Liver (tissue), 9 donors: ENCODE measurements around the gene ZFP92. TPM values are rescaled to one million over a fixed set of nuclear protein-coding genes. Genes with fewer than 3 reads are reported as not detected.

ENCODE experiments used
- DNase-seq: peaks from one replicate; pipeline ENCODE4 v3.0.0-alpha.2; 2017; ENCODE audit warnings: low spot score
- H3K27ac ChIP-seq, 2 donors: one replicate each; pipeline ENCODE4 v1.7.0; 2013; ENCODE audit warnings: inconsistent platforms in 2 of 2, low read length in 2 of 2, control low read depth in 1 of 2, low read depth in 1 of 2, mild to moderate bottlenecking in 1 of 2
- H3K27me3 ChIP-seq, 4 donors: one replicate each; pipeline versions ENCODE4 v1.6.1 to v1.7.0; 2013; ENCODE audit warnings: low read length in 3 of 4, inconsistent platforms in 1 of 4, mild to moderate bottlenecking in 1 of 4, moderate library complexity in 1 of 4; ENCODE audit not compliant: control insufficient read depth in 4 of 4, insufficient read depth in 4 of 4
- H3K36me3 ChIP-seq, 4 donors: one replicate each; pipeline versions ENCODE4 v1.6.1 to v1.7.0; 2013; ENCODE audit warnings: low read length in 3 of 4, mild to moderate bottlenecking in 3 of 4, low read depth in 1 of 4, moderate library complexity in 1 of 4; ENCODE audit not compliant: control insufficient read depth in 4 of 4, insufficient read depth in 3 of 4
- H3K4me1 ChIP-seq, 4 donors: one replicate each; pipeline versions ENCODE4 v1.6.1 to v1.7.0; 2013; ENCODE audit warnings: low read length in 3 of 4, mild to moderate bottlenecking in 3 of 4, moderate library complexity in 1 of 4; ENCODE audit not compliant: control insufficient read depth in 4 of 4, insufficient read depth in 4 of 4
- H3K4me3 ChIP-seq, 3 donors: one replicate each; pipeline versions ENCODE4 v1.6.1 to v1.7.0; 2013; ENCODE audit warnings: low read length in 3 of 3, control low read depth in 1 of 3, low read depth in 1 of 3, mild to moderate bottlenecking in 1 of 3
- H3K9ac ChIP-seq, 2 donors: one replicate each; pipeline ENCODE4 v1.7.0; 2013; ENCODE audit warnings: low read length in 2 of 2, mild to moderate bottlenecking in 2 of 2, moderate library complexity in 2 of 2, control low read depth in 1 of 2, low read depth in 1 of 2
- H3K9me3 ChIP-seq, 4 donors: one replicate each; pipeline versions ENCODE4 v1.6.1 to v1.7.0; 2013; ENCODE audit warnings: low read length in 3 of 4; ENCODE audit not compliant: control insufficient read depth in 4 of 4
- EGR1 ChIP-seq, 2 donors: IDR thresholded peaks; 2 replicates each; pipeline ENCODE4 v1.6.1; 2016 to 2018; ENCODE audit warnings: antibody characterized with exemption in 2 of 2, low read depth in 2 of 2
- FOXA1 ChIP-seq: IDR thresholded peaks from 2 replicates; pipeline ENCODE4 v1.6.1; 2016; ENCODE audit warnings: antibody characterized with exemption
- FOXA2 ChIP-seq: IDR thresholded peaks from 2 replicates; pipeline ENCODE4 v1.6.1; 2016; ENCODE audit warnings: antibody characterized with exemption
- GABPA ChIP-seq, 2 donors: IDR thresholded peaks in 1 of 2; conservative IDR thresholded peaks in 1 of 2; 2 replicates each; pipeline ENCODE4 v1.6.1; 2016; ENCODE audit warnings: antibody characterized with exemption in 2 of 2, mild to moderate bottlenecking in 1 of 2, moderate library complexity in 1 of 2
- HNF4A ChIP-seq, 2 donors: conservative IDR thresholded peaks; 2 replicates each; pipeline ENCODE4 v1.6.1; 2016; ENCODE audit warnings: antibody characterized with exemption in 2 of 2, mild to moderate bottlenecking in 2 of 2
- HNF4G ChIP-seq: IDR thresholded peaks from 2 replicates; pipeline ENCODE4 v1.6.1; 2016; ENCODE audit warnings: antibody characterized with exemption
- JUND ChIP-seq, 2 donors: IDR thresholded peaks; 2 replicates each; pipeline ENCODE4 v1.6.1; 2016; ENCODE audit warnings: antibody characterized with exemption in 2 of 2
- NR2F2 ChIP-seq: IDR thresholded peaks from 2 replicates; pipeline ENCODE4 v1.6.1; 2016; ENCODE audit warnings: antibody characterized with exemption
- RAD21 ChIP-seq, 2 donors: IDR thresholded peaks; 2 replicates each; pipeline ENCODE4 v1.6.1; 2016; ENCODE audit warnings: antibody characterized with exemption in 2 of 2, mild to moderate bottlenecking in 2 of 2
- RXRA ChIP-seq, 2 donors: IDR thresholded peaks; 2 replicates each; pipeline ENCODE4 v1.6.1; 2017 to 2018; ENCODE audit warnings: antibody characterized with exemption in 2 of 2, mild to moderate bottlenecking in 1 of 2
- SP1 ChIP-seq: IDR thresholded peaks from 2 replicates; pipeline ENCODE4 v1.6.1; 2018; ENCODE audit warnings: antibody characterized with exemption, mild to moderate bottlenecking
- TAF1 ChIP-seq: conservative IDR thresholded peaks from 2 replicates; pipeline ENCODE4 v1.6.1; 2016; ENCODE audit warnings: antibody characterized with exemption, mild to moderate bottlenecking
- YY1 ChIP-seq: IDR thresholded peaks from 2 replicates; pipeline ENCODE4 v1.6.1; 2016; ENCODE audit warnings: antibody characterized with exemption, mild to moderate bottlenecking
- WGBS: extraction: QIAGEN DNeasy Blood & Tissue Kit; methylation state at CpG from one replicate; pipeline ENCODE4 v1.1.7; 2013; 5-methylcytosine and 5-hydroxymethylcytosine counted together
- polyA plus RNA-seq, 2 donors: library from polyadenylated mRNA; stranded (reverse) in 1 of 2; unstranded in 1 of 2; fragments of 200-250 nt in 1 of 2; fragments of >200 nt in 1 of 2; fragmentation: Nextera tagmentation in 1 of 2; extraction: Ambion mirVana in 1 of 2; gene quantifications; one replicate each; pipeline versions ENCODE4 v1.2.1 to v1.2.3, GENCODE V29; 2013 to 2015
- total RNA-seq, 2 donors: library from RNA; depleted of rRNA; stranded (reverse); fragments of >200 nt; gene quantifications; one replicate each; pipeline ENCODE4 v1.2.3, GENCODE V29; 2014
- TF ChIP-seq, protein P1 (sequence below): IDR thresholded peaks from 2 replicates; pipeline ENCODE4 v1.6.1; 2016; ENCODE audit warnings: antibody characterized with exemption
- TF ChIP-seq, protein P2 (sequence below): IDR thresholded peaks from 2 replicates; pipeline ENCODE4 v1.6.1; 2016; ENCODE audit warnings: antibody characterized with exemption, mild to moderate bottlenecking
- TF ChIP-seq, protein P3 (sequence below): IDR thresholded peaks from 2 replicates; pipeline ENCODE4 v1.6.1; 2016; ENCODE audit warnings: antibody characterized with exemption
- TF ChIP-seq, protein P4 (sequence below): fragments of 150-350 bp; IDR thresholded peaks from 2 replicates; pipeline ENCODE4 v1.5.1; 2017; ENCODE audit warnings: improper control_type of control experiment, low read depth, low read length; ENCODE audit not compliant: missing input control
- TF ChIP-seq, protein P5 (sequence below): IDR thresholded peaks from 2 replicates; pipeline ENCODE4 v1.6.1; 2016; ENCODE audit warnings: antibody characterized with exemption
- donor health status: healthy.
- donor health status: healthy.
- donor health status: healthy.
- donor health status: healthy.
- donor health status: healthy.

Gene ZFP92
- total and polyA plus RNA-seq, 4 donors: 0.24 to 1.3 (median 0.44) TPM

DNA sequence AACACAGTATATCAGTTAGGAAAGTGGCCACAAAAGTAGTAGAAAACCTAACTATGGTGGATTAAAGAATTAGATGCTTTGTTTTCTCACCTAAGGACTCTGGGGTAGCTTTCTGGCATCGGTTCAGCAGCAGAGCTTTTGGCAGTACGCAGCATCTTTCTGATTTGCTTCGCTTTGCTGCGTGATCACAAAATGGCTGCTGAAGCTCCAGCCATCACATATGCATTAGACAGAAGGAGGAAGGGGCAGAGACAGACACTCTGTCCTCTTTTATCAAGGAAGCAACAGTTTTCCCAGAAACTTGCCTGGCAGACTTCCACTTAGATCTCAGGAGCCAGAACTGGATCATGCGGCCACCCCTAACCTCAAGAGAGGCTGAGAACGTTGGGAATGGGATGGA is 19.5 kb downstream of the ZFP92 start:
- Histone ChIP-seq H3K4me1 (no peaks in the 10 kb centered on the region), H3K9ac (no peak overlapping the region), H3K9me3 (peaks cover 0 to 6% (median 1%) of the 10 kb centered on the region in 4 donors), H3K27ac (no peak overlapping the region), H3K27me3 (peaks cover 0 to 8% (median 0%) of the 10 kb centered on the region in 4 donors), H3K36me3 (no peaks in the 10 kb centered on the region), H3K4me3 (no peak overlapping the region)
- 88% methylated on average over 6 of the region's 6 CpGs for WGBS
- DNase-seq: no peak
- TF ChIP-seq, protein P1, sequence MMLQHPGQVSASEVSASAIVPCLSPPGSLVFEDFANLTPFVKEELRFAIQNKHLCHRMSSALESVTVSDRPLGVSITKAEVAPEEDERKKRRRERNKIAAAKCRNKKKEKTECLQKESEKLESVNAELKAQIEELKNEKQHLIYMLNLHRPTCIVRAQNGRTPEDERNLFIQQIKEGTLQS: no peak
- TF ChIP-seq GABPA (IDR thresholded peaks at IDR 0.05 in 1 of 2, conservative IDR thresholded peaks at IDR 0.05 in 1 of 2) (no peak), FOXA1 (no peak), RXRA (IDR thresholded peaks at IDR 0.05) (no peak), FOXA2 (no peak), HNF4G (no peak), JUND (IDR thresholded peaks at IDR 0.05) (no peak), TAF1 (no peak), NR2F2 (no peak), HNF4A (conservative IDR thresholded peaks at IDR 0.05) (no peak), EGR1 (IDR thresholded peaks at IDR 0.05; ENCODE audit: low read depth in 2 of 2) (no peak), SP1 (no peak), RAD21 (IDR thresholded peaks at IDR 0.05) (no peak), YY1 (no peak)
- TF ChIP-seq, protein P2, sequence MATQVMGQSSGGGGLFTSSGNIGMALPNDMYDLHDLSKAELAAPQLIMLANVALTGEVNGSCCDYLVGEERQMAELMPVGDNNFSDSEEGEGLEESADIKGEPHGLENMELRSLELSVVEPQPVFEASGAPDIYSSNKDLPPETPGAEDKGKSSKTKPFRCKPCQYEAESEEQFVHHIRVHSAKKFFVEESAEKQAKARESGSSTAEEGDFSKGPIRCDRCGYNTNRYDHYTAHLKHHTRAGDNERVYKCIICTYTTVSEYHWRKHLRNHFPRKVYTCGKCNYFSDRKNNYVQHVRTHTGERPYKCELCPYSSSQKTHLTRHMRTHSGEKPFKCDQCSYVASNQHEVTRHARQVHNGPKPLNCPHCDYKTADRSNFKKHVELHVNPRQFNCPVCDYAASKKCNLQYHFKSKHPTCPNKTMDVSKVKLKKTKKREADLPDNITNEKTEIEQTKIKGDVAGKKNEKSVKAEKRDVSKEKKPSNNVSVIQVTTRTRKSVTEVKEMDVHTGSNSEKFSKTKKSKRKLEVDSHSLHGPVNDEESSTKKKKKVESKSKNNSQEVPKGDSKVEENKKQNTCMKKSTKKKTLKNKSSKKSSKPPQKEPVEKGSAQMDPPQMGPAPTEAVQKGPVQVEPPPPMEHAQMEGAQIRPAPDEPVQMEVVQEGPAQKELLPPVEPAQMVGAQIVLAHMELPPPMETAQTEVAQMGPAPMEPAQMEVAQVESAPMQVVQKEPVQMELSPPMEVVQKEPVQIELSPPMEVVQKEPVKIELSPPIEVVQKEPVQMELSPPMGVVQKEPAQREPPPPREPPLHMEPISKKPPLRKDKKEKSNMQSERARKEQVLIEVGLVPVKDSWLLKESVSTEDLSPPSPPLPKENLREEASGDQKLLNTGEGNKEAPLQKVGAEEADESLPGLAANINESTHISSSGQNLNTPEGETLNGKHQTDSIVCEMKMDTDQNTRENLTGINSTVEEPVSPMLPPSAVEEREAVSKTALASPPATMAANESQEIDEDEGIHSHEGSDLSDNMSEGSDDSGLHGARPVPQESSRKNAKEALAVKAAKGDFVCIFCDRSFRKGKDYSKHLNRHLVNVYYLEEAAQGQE: no peak
- TF ChIP-seq, protein P3, sequence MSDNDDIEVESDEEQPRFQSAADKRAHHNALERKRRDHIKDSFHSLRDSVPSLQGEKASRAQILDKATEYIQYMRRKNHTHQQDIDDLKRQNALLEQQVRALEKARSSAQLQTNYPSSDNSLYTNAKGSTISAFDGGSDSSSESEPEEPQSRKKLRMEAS: no peak
- TF ChIP-seq, protein P4, sequence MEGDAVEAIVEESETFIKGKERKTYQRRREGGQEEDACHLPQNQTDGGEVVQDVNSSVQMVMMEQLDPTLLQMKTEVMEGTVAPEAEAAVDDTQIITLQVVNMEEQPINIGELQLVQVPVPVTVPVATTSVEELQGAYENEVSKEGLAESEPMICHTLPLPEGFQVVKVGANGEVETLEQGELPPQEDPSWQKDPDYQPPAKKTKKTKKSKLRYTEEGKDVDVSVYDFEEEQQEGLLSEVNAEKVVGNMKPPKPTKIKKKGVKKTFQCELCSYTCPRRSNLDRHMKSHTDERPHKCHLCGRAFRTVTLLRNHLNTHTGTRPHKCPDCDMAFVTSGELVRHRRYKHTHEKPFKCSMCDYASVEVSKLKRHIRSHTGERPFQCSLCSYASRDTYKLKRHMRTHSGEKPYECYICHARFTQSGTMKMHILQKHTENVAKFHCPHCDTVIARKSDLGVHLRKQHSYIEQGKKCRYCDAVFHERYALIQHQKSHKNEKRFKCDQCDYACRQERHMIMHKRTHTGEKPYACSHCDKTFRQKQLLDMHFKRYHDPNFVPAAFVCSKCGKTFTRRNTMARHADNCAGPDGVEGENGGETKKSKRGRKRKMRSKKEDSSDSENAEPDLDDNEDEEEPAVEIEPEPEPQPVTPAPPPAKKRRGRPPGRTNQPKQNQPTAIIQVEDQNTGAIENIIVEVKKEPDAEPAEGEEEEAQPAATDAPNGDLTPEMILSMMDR: no peak
- TF ChIP-seq, protein P5, sequence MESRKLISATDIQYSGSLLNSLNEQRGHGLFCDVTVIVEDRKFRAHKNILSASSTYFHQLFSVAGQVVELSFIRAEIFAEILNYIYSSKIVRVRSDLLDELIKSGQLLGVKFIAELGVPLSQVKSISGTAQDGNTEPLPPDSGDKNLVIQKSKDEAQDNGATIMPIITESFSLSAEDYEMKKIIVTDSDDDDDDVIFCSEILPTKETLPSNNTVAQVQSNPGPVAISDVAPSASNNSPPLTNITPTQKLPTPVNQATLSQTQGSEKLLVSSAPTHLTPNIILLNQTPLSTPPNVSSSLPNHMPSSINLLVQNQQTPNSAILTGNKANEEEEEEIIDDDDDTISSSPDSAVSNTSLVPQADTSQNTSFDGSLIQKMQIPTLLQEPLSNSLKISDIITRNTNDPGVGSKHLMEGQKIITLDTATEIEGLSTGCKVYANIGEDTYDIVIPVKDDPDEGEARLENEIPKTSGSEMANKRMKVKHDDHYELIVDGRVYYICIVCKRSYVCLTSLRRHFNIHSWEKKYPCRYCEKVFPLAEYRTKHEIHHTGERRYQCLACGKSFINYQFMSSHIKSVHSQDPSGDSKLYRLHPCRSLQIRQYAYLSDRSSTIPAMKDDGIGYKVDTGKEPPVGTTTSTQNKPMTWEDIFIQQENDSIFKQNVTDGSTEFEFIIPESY: no peak
